OCI-LY3 (cell line): ENCODE results near the gene CATSPERD.

Source experiments
- H2AFZ ChIP-seq: fragments of 200-600, 300-600 bp; shearing (Covaris generic); 2 replicates; pipeline ENCODE4 v1.6.0; 2014; ENCODE audit warnings: antibody characterized with exemption, low read depth, low read length
- H3K27ac ChIP-seq: fragments of 200-600, 300-600 bp; sonication (generic); 2 replicates; pipeline ENCODE4 v1.5.1; 2014; ENCODE audit warnings: mild to moderate bottlenecking, low read length, moderate library complexity, mixed read lengths
- H3K27me3 ChIP-seq: fragments of 200-600, 300-600 bp; sonication (generic); 2 replicates; pipeline ENCODE4 v1.6.1; 2014; ENCODE audit warnings: low read depth, low read length, mixed read lengths
- H3K36me3 ChIP-seq: fragments of 200-600, 300-600 bp; sonication (generic); replicated peaks from 2 replicates; pipeline ENCODE3; 2014; ENCODE audit warnings: low read depth, low read length, mixed read lengths
- H3K4me1 ChIP-seq: fragments of 300-600, 200-600 bp; sonication (generic); 2 replicates; pipeline ENCODE4 v1.6.1; 2014; ENCODE audit warnings: low read length, mixed read lengths
- H3K4me2 ChIP-seq: fragments of 200-600, 300-600 bp; sonication (generic); 2 replicates; pipeline ENCODE4 v1.6.1; 2014; ENCODE audit warnings: low read length, mixed read lengths
- H3K4me3 ChIP-seq: fragments of 300-600, 200-600 bp; sonication (generic); 2 replicates; pipeline ENCODE4 v1.5.1; 2014; ENCODE audit warnings: antibody characterized with exemption, mild to moderate bottlenecking, low read length, moderate library complexity
- H3K79me2 ChIP-seq: fragments of 300-600, 200-600 bp; shearing (Covaris generic); 2 replicates; pipeline ENCODE4 v1.6.1; 2014; ENCODE audit warnings: mild to moderate bottlenecking, low read length, mixed read lengths
- H3K9ac ChIP-seq: fragments of 300-600, 200-600 bp; shearing (Covaris generic); 2 replicates; pipeline ENCODE4 v1.6.0; 2014; ENCODE audit warnings: mild to moderate bottlenecking, low read length, moderate library complexity
- H3K9me3 ChIP-seq: fragments of 200-600, 300-600 bp; shearing (Covaris generic); 2 replicates; pipeline ENCODE4 v1.6.1; 2014; ENCODE audit warnings: low read length, mixed read lengths; ENCODE audit not compliant: insufficient read depth
- H4K20me1 ChIP-seq: fragments of 200-600, 300-600 bp; sonication (generic); 2 replicates; pipeline ENCODE4 v1.6.1; 2016; ENCODE audit warnings: low read length, mixed read lengths; ENCODE audit not compliant: insufficient read depth
- CTCF ChIP-seq: fragments of 200-600, 300-600 bp; sonication (generic); IDR thresholded peaks from 2 replicates; pipeline ENCODE4 v1.5.1; 2014; ENCODE audit warnings: antibody characterized with exemption, low read length, low read depth
- EZH2phosphoT487 ChIP-seq: fragments of 200-600 bp; shearing (Covaris generic); IDR thresholded peaks from 2 replicates; pipeline ENCODE4 v1.6.1; 2018; ENCODE audit warnings: antibody characterized with exemption, mixed run types, low read depth

The CATSPERD gene

GRCh38 chr19:5696196-5697021 lies 24.0 kb upstream of the CATSPERD start:
- Histone ChIP-seq H3K4me3 (no peak overlapping the region), H3K9ac (no peak overlapping the region), H4K20me1 (peaks cover 69% of the 10 kb centered on the region), H3K27me3 (no peaks in the 10 kb centered on the region), H3K4me1 (peaks cover 15% of the 10 kb centered on the region), H3K4me2 (no peak overlapping the region), H3K36me3 (peaks cover 81% of the 10 kb centered on the region), H3K79me2 (peaks cover 65% of the 10 kb centered on the region), H3K9me3 (no peaks in the 10 kb centered on the region), H3K27ac (no peak overlapping the region), H2AFZ (no peak overlapping the region)
- TF ChIP-seq EZH2phosphoT487: no peak
- TF ChIP-seq CTCF: no peak

GRCh38 chr19:5697022-5697889 lies 23.2 kb upstream of the CATSPERD start:
- peaks cover 56% of the 10 kb centered on the region for H3K79me2 ChIP-seq
- H3K27me3 ChIP-seq: no peaks in the 10 kb centered on the region
- peaks cover 72% of the 10 kb centered on the region for H3K36me3 ChIP-seq
- no peak overlapping the region for H3K9ac ChIP-seq
- no peaks in the 10 kb centered on the region for H3K9me3 ChIP-seq
- H3K4me3 ChIP-seq: no peak overlapping the region
- H3K4me1 ChIP-seq: peaks cover 9% of the 10 kb centered on the region
- TF ChIP-seq EZH2phosphoT487 (no peak), CTCF (no peak)
- H3K27ac ChIP-seq: no peak overlapping the region
- H3K4me2 ChIP-seq: no peak overlapping the region
- H2AFZ ChIP-seq: no peak overlapping the region
- peaks cover 61% of the 10 kb centered on the region for H4K20me1 ChIP-seq

- no peaks in the 10 kb centered on the region for H3K27me3 ChIP-seq
- H3K4me1 ChIP-seq: peaks cover 1% of the 10 kb centered on the region; the same call in 1 of the 2 replicates
- H3K4me3 ChIP-seq: no peak overlapping the region
- no peak overlapping the region for H3K4me2 ChIP-seq
- H4K20me1 ChIP-seq: peaks cover 52% of the 10 kb centered on the region
- H3K36me3 ChIP-seq: peaks cover 66% of the 10 kb centered on the region
- H3K9ac ChIP-seq: no peak overlapping the region
- no peaks in the 10 kb centered on the region for H3K9me3 ChIP-seq
- no peak for TF ChIP-seq CTCF
- no peak for TF ChIP-seq EZH2phosphoT487
- no peak overlapping the region for H2AFZ ChIP-seq
- H3K79me2 ChIP-seq: peaks cover 49% of the 10 kb centered on the region
- no peak overlapping the region for H3K27ac ChIP-seq
Measured at GRCh38 chr19:5697890-5698634, 22.4 kb upstream of the CATSPERD start.
